Measurements from ENCODE around the gene AP1AR. TPM values are rescaled to one million over a fixed set of nuclear protein-coding genes. Genes with fewer than 3 reads are reported as not detected.

Gene AP1AR
- total and polyA plus RNA-seq, 2 of the 4 experiments (the other 2 are of a cell fraction), result 4.0 to 4.7 TPM

DNA sequence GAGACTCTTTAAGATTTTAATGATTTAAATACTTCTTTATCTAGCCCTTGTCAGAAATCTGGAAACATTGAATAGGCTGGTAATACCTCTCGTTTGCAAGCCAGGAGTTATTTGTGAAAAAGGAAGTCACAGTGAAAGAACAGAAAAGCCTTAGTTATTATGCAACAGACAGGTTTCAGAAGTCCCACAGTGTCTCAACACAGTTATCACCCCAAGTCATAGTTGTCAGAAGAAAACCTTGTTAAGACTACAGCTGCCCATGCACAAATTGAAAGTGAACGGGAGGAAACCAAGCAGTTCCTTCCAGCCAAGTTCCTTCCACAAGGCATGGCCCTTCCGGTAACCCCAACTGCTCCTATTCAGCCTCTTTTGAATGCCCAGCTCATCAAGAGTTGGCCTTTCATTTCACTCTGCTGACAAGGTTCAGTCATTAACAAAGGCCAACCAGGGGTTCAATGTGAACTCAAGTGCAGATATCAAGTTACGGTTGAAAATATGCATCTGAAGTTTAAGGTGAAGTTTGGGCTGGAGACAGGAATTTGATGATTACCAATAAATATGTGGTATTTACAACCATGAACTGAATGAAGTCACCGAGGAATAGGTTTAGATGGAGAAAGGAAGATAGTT, 81.1 kb downstream of the AP1AR start:
- H3K14ac ChIP-seq (replicated peaks; ENCODE audit: low read depth, low read length), result no peak overlapping the region
- no peaks in the 10 kb centered on the region for H3K9me1 ChIP-seq (ENCODE audit: insufficient read depth, low read length)
- H2BK120ac ChIP-seq (ENCODE audit: low read depth, low read length), result no peak overlapping the region
- H3K4me2 ChIP-seq (ENCODE audit: low read depth, low read length), result no peak overlapping the region
- 100% methylated on average over 1 of the region's 5 CpGs; no CpG with 5 or more reads in 1 of the 2 experiments for WGBS, 2 experiments (ENCODE audit: extremely low coverage in 2 of 2, insufficient read length in 1 of 2)
- no peak overlapping the region for H3K23ac ChIP-seq (ENCODE audit: low read depth, low read length)
- no peak overlapping the region for H2BK20ac ChIP-seq (ENCODE audit: low read depth, low read length)
- no peak overlapping the region for H3K4me3 ChIP-seq (ENCODE audit: insufficient read depth, low read depth, low read length)
- intact Hi-C loops (cut with micrococcal nuclease) (no loop called here), in situ Hi-C loops (cut with MboI; ENCODE audit: low sequenced_read_pairs) (no loop called here), dilution Hi-C loops (cut with HindIII; ENCODE audit: low sequenced_read_pairs, unreplicated experiment) (no loop called here)
- H3K18ac ChIP-seq (ENCODE audit: low read depth, low read length), result no peak overlapping the region
- H4K8ac ChIP-seq (ENCODE audit: low read depth in 2 of 2, low read length in 2 of 2), result no peak overlapping the region
- no peak for TF ChIP-seq FOS (IDR thresholded peaks at IDR 0.05; ENCODE audit: low read depth, low read length)
- TF ChIP-seq CEBPB (IDR thresholded peaks at IDR 0.05; ENCODE audit: low read depth, low read length), result no peak
- TF ChIP-seq MXI1 (IDR thresholded peaks at IDR 0.05; ENCODE audit: borderline replicate concordance, low read depth, low read length), result no peak
- TF ChIP-seq CHD1 (IDR thresholded peaks at IDR 0.05; ENCODE audit: low read depth, low read length), result no peak
- TF ChIP-seq, protein P1, sequence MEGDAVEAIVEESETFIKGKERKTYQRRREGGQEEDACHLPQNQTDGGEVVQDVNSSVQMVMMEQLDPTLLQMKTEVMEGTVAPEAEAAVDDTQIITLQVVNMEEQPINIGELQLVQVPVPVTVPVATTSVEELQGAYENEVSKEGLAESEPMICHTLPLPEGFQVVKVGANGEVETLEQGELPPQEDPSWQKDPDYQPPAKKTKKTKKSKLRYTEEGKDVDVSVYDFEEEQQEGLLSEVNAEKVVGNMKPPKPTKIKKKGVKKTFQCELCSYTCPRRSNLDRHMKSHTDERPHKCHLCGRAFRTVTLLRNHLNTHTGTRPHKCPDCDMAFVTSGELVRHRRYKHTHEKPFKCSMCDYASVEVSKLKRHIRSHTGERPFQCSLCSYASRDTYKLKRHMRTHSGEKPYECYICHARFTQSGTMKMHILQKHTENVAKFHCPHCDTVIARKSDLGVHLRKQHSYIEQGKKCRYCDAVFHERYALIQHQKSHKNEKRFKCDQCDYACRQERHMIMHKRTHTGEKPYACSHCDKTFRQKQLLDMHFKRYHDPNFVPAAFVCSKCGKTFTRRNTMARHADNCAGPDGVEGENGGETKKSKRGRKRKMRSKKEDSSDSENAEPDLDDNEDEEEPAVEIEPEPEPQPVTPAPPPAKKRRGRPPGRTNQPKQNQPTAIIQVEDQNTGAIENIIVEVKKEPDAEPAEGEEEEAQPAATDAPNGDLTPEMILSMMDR (conservative IDR thresholded peaks at IDR 0.05; ENCODE audit: low read depth, low read length), result no peak
- TF ChIP-seq BHLHE40 (IDR thresholded peaks at IDR 0.05; ENCODE audit: low read depth, low read length), result no peak
- no peak for TF ChIP-seq RCOR1 (IDR thresholded peaks at IDR 0.05; ENCODE audit: insufficient replicate concordance, low read length)
- TF ChIP-seq, protein P2, sequence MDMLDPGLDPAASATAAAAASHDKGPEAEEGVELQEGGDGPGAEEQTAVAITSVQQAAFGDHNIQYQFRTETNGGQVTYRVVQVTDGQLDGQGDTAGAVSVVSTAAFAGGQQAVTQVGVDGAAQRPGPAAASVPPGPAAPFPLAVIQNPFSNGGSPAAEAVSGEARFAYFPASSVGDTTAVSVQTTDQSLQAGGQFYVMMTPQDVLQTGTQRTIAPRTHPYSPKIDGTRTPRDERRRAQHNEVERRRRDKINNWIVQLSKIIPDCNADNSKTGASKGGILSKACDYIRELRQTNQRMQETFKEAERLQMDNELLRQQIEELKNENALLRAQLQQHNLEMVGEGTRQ (IDR thresholded peaks at IDR 0.05; ENCODE audit: low read depth, low read length), result no peak
- TF ChIP-seq SMC3 (IDR thresholded peaks at IDR 0.05; ENCODE audit: low read depth, low read length), result no peak
- no peak overlapping the region for H4K91ac ChIP-seq (ENCODE audit: insufficient read depth, low read depth, low read length)
- no peak overlapping the region for H2AFZ ChIP-seq (replicated peaks; ENCODE audit: low read length, poor library complexity)
- no peak overlapping the region for H3K9ac ChIP-seq (ENCODE audit: low read depth, low read length)
- H2AK5ac ChIP-seq (ENCODE audit: low read depth, low read length), result no peak overlapping the region
- H3K9me3 ChIP-seq (ENCODE audit: control insufficient read depth, insufficient read depth, low read length), result no peaks in the 10 kb centered on the region
- POLR2A ChIA-PET (ENCODE audit: unreplicated experiment), result no interaction called here
- H4K20me1 ChIP-seq (ENCODE audit: insufficient read depth, low read length), result no peaks in the 10 kb centered on the region
- H2BK5ac ChIP-seq (ENCODE audit: low read depth, low read length, poor library complexity, severe bottlenecking), result no peak overlapping the region
- H4K5ac ChIP-seq (ENCODE audit: low read depth, low read length), result no peak overlapping the region
- H3K36me3 ChIP-seq (ENCODE audit: control insufficient read depth, insufficient read depth, low read length), result no peaks in the 10 kb centered on the region
- CTCF ChIA-PET, result no interaction called here
- peaks cover 4% of the 10 kb centered on the region; the same call in 1 of the 2 replicates for H3K4me1 ChIP-seq (ENCODE audit: control insufficient read depth, insufficient read depth, low read length)
- H2BK15ac ChIP-seq (ENCODE audit: low read depth, low read length), result no peak overlapping the region
- no peak overlapping the region for H3K4ac ChIP-seq (ENCODE audit: low read depth, low read length)
- H3K79me1 ChIP-seq (ENCODE audit: low read depth in 1 of 2, low read length in 2 of 2), result peaks cover 0 to 2% of the 10 kb centered on the region in 2 experiments; a peak in 1 of 4 replicates
- no peak overlapping the region for H3K56ac ChIP-seq (ENCODE audit: extremely low read depth, insufficient read depth, low read length)
- no peaks in the 10 kb centered on the region for H3K27me3 ChIP-seq (ENCODE audit: control insufficient read depth, insufficient read depth, low read length)
- no peak overlapping the region for H3K27ac ChIP-seq (ENCODE audit: insufficient read depth, low read length)
- DNase-seq (no peak), ATAC-seq (ENCODE audit: low read depth) (no peak)
- H2AK9ac ChIP-seq (replicated peaks; ENCODE audit: low read depth, low read length, poor library complexity), result no peak overlapping the region
- BruUV-seq (replicated peaks), result no TSS peak

All from IMR-90 (cell line).